LNCAP (cell line): ENCODE results near the gene INTS13.

Experiments used
- TF ChIP-seq, protein P1 (sequence below): fragments of 450-650 bp; IDR thresholded peaks from 2 replicates; pipeline ENCODE4 v1.5.1; 2017; ENCODE audit warnings: mild to moderate bottlenecking

The INTS13 gene

DNA sequence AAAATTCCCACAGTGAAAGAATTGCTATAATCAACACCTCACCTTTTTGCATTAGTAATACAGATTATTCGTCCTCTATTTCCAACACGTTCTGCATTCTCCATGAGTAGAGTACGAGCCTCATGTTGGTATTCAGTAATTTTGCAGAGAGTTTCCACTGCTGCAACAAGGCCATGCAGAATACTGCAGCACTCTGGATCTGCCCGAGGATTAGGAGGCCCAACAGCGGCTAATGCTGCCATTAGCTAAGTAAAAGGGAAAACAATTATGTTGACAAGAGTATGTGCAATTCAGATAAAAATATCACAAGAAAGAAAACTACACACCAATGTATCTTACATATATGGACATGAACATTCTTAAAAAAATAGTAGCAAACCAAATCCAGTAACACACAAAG, 9.1 kb downstream of the INTS13 start:
- TF ChIP-seq, protein P1, sequence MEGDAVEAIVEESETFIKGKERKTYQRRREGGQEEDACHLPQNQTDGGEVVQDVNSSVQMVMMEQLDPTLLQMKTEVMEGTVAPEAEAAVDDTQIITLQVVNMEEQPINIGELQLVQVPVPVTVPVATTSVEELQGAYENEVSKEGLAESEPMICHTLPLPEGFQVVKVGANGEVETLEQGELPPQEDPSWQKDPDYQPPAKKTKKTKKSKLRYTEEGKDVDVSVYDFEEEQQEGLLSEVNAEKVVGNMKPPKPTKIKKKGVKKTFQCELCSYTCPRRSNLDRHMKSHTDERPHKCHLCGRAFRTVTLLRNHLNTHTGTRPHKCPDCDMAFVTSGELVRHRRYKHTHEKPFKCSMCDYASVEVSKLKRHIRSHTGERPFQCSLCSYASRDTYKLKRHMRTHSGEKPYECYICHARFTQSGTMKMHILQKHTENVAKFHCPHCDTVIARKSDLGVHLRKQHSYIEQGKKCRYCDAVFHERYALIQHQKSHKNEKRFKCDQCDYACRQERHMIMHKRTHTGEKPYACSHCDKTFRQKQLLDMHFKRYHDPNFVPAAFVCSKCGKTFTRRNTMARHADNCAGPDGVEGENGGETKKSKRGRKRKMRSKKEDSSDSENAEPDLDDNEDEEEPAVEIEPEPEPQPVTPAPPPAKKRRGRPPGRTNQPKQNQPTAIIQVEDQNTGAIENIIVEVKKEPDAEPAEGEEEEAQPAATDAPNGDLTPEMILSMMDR, result no peak

DNA sequence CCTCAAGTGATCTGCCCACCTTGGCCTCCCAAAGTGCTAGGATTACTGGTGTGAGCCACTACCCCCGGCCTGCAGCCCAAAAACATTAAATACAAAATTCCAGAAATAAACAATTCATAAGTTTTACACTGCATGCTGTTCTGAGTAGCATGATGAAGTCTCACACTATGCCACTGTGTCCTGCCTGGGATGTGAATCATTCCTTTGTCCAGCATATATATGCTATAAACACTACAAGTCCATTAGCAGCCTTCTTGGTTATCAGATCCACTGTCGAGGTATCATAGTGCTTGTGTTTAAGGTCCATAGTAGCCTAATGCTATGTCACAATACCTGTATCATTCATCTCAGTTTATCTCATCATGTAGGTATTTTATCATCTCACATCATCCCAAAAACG, 15.9 kb downstream of the INTS13 start:
- TF ChIP-seq, protein P1, result no peak

DNA sequence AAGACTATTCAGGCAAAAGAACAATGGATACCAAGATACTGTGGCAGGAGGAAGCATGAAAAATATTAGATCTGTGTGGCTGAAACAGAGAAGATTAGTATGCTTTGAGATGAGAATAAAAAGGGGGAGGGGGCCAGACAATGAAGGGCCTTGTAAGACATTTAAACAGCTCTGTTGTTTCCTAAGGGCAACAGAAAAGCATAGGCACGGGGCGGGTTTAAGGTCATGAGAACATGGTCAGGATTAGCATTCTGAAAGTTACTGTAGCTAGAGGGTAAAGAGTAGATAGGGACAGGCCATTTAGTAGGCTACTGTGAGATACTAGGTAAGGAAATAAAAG, 18.6 kb downstream of the INTS13 start:
- TF ChIP-seq, protein P1, result no peak

DNA sequence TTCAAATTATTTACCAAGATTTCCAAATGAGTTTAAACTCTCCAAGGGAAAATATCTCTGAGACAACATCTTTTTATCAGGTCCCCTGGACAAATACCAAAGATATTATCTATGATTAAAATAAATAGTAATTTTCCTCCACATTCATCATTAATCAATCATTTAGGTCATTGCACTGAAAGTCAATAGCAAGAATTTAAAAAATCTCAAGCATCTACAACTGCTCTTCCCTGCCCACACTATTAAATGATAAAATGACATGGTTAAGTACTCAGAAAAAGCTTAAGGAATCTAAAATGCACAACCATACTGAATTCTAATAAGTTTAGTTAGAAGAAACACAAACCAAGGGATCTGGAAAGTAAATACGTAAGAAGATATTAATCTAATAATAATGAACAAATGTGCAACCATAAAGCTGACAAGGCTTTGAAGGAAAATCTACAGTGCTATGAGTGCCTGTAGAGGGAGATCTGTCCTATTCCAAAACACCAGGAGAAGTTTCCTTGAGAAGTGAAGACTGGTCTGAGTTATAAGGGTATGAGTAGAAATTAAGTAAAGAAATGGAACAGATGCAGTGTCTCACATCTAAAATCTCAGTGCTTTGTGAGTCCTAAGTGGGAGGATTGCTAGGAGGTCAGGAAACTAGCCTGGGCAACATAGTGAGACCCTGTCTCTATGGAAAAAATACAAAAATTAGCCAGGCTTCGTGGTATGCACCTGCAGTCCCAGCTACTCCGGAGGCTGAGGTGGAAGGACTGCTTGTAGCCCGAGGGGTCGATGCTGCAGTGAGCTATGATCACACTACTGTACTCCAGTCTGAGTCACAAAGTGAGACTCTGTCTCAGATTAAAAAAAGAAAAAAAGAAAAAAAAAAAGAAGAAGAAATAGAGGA, 19.2 kb downstream of the INTS13 start:
- TF ChIP-seq, protein P1, result peak; percentile 45

DNA sequence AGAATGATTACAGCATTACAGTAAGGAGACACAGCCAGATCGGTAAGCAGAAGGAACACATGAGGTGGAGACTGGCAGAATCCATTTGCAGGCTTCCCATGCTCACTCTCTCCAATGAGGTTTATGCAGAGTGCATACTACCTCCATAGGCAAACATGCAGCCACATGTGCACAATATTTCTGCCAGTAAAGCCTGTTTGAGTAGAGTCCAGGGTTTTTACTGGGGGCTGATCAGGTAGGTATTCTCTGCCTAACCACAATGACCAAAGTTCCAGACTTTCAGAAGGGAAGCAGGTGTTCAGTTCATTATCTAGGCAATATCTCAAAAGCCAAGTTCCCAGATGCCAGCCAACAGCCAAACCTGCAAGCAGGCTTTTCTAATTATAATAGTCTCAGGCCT, 31.1 kb downstream of the INTS13 start:
- TF ChIP-seq, protein P1, result no peak

DNA sequence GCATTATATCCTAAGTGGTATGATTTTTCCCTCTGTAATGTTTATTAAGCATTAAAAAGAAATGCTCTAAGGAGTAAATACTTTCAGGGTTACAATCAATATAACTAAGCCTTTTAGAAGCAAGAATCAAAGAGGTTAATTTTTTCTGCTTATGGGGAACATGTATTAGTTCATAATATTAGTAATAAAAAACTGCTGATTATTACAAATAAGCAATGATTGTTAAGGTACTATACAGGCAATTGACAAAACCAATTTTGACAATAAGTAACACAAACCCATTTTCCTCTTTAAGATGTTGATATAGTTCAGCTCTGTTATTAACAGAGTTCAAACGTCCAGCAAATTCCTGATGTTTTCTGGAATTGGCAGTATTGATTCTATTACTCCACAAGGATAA, 31.8 kb downstream of the INTS13 start:
- TF ChIP-seq, protein P1, result no peak

DNA sequence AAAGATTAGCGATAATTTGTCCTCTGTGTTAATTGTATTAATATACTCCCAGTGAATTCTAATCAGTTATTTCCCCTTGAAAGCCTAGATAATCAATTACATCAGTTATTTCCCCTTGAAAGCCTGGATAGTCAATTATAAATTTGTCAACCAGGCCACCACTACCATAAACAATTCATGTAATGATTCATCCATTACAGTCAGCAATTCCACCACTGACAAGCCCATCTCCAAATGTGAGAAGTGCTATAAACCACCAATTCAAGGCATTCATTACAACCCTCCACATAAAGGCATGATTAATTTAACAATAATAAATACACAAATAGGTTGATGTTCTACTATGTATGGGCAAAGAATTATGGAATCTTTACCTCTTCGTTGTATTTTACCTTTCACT, 40.9 kb downstream of the INTS13 start:
- TF ChIP-seq, protein P1, result no peak
